GM13977 (cell line): ENCODE measurements around the gene PCED1B.

ENCODE experiments used
- DNase-seq: peaks from one replicate; pipeline ENCODE4 v3.0.0; 2012; ENCODE audit warnings: low spot score
- CTCF ChIP-seq: IDR thresholded peaks from 2 replicates; pipeline ENCODE4 v1.5.1; 2012; ENCODE audit warnings: mild to moderate bottlenecking, control low read depth; ENCODE audit not compliant: insufficient read depth; ENCODE audit errors: extremely low read depth, missing control alignments
- in situ Hi-C: fragments of 300-500 bp; cut with MboI; formaldehyde crosslinking; loops from one replicate; pipeline ENCODE4 v1.12.0; 2022; ENCODE audit warnings: low sequenced_read_pairs, low pct_unique_long_range_greater_than_20kb, mixed read lengths, inconsistent platforms; ENCODE audit not compliant: unreplicated experiment

The PCED1B gene

GRCh38 chr12:47079468-47079980, at the start of gene PCED1B, which contains the start of gene AMIGO2:
Gene PCED1B, plus strand, starts transcription at chr12:47079621. Its CDS starts 155,443 bp downstream, at chr12:47235064.
Gene AMIGO2, minus strand, starts transcription at chr12:47079959. Its CDS starts 957 bp downstream, at chr12:47079002.
- DNase-seq, result peak; percentile 53
- in situ Hi-C loops, result no loop called here
- TF ChIP-seq CTCF, result peak; percentile 45

GRCh38 chr12:47029903-47030302, 49.5 kb upstream of the PCED1B start:
- in situ Hi-C loops, result loop anchor here (25.0 kb wide), 1 partner anchor 282 kb away; no protein-coding TSS in a partner anchor
- DNase-seq, result no peak
- TF ChIP-seq CTCF, result no peak

- DNase-seq, result no peak
- TF ChIP-seq CTCF, result peak; percentile 47
- in situ Hi-C loops, result loop anchor here (25.0 kb wide), 1 partner anchor 280 kb away; no protein-coding TSS in a partner anchor
These were observed 46.8 kb upstream of the PCED1B start for GRCh38 chr12:47032644-47033043.

GRCh38 chr12:47033081-47033480, 46.3 kb upstream of the PCED1B start:
- no peak for DNase-seq
- in situ Hi-C loops, result loop anchor here (25.0 kb wide), 1 partner anchor 279 kb away; no protein-coding TSS in a partner anchor

GRCh38 chr12:47033789-47034555, 45.4 kb upstream of the PCED1B start:
- in situ Hi-C loops, result loop anchor here (25.0 kb wide), 1 partner anchor 278 kb away; no protein-coding TSS in a partner anchor
- DNase-seq, result no peak
- no peak for TF ChIP-seq CTCF

More at GRCh38 chr12:47033081-47033480, 46.3 kb upstream of the PCED1B start:
- TF ChIP-seq CTCF, result no peak

GRCh38 chr12:47034661-47035060, 44.8 kb upstream of the PCED1B start:
- in situ Hi-C loops, result loop anchor here (25.0 kb wide), 1 partner anchor 278 kb away; no protein-coding TSS in a partner anchor
- no peak for TF ChIP-seq CTCF
- DNase-seq, result no peak
